HG03064 (cell line): ENCODE results near the gene SPATA20.

Experiments
- ATAC-seq: cut with Tn5 transposase; IDR thresholded peaks from one replicate; pipeline ENCODE4 v1.9.1; 2021; ENCODE audit warnings: low read depth; ENCODE audit not compliant: unreplicated experiment

SPATA20 gene

DNA sequence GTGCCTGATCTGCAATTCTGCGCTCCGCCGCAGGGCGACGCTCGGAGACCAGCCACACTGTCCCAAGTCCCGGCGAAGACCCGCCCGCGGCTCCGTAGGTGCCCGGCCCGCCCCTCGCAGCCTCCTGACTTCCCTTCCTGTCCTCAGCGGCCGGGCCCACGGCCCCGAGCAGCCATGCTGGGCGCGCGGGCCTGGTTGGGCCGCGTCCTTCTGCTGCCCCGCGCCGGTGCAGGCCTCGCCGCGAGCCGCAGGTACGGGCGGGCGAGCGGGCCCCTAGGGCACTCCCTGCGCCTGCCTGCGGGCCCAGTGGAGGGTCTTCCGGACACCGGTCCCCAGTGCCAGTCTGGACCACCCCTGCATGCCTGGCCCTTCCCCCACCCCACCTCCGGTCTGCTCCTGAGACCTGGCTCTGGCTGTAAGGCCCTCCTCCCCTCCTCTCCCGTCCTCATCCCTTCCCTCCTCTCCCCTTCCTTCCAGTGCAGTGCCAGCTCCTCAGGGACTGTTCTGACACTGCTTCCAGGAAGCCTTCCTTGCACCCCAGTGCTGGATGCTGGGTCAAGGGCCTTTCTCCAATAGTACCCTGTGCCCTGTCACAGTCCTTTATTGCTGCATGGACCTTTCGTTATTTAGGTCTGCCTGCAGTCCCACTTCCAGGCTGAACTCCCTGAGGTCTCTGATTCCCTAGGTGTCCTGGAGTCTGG, at the start of gene SPATA20:
Gene SPATA20 (plus strand): TSS at position 140 of the 701 bp plus-strand sequence. CDS start 35 bp downstream, at position 175.
- ATAC-seq = peak; percentile 68

DNA sequence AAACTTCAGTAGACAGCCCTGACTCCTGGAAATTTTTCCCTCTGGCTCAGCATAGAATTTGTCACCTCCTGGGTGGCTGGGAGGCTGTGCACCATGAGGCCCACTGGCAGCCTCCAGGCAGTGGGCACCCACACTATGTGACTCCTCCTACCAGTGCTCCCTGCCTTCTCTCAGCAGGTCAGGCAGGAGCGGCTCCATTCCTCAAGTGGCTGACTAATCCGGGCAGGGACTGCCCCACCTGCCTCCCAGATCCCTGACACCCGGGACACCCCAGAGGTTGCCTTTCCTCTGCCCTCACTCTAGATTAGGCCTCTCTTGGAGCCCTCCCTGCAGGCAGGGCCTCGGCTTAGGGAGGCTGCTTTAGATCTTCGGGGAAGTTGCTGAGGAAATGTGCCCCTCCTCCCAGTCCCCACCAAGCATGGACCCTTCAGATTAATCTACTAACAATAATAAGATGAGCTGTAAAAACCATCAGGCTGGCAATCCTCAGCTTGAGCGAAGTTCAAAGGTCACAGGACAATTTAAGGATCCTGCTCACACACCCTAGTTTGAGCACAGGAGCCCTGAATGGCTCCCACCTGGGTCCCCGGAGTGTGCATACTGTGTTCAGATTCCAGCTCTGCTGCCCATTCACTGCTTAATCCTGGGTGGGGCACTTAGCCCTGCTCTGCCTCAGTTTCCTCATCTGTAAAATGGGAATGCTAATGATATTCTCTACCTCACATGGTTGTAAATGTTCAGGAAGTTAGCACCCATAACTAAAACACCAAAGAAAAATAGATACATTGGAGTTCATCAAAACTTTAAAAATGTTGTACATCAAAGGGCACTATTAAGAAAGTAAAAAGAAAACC, 48.7 kb upstream of the SPATA20 start:
- ATAC-seq = no peak

DNA sequence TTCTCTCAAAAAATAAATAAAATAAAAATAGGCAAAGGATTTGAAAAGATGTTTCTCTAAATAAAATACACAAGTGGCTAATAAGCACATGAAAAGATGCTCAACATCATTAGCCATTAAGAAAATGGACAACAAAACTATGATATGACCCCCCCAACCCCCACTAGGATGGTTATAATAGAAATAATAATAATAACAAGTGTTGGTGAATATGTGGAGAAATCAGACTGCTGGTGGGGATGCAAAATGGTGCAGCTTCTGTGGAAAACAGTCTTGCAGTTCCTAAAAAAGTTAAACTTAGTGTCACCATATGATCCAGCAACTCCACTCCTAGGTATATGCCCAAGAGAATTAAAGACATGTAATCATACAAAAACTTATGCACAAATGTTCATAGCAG, 47.7 kb upstream of the SPATA20 start:
- no peak for ATAC-seq

DNA sequence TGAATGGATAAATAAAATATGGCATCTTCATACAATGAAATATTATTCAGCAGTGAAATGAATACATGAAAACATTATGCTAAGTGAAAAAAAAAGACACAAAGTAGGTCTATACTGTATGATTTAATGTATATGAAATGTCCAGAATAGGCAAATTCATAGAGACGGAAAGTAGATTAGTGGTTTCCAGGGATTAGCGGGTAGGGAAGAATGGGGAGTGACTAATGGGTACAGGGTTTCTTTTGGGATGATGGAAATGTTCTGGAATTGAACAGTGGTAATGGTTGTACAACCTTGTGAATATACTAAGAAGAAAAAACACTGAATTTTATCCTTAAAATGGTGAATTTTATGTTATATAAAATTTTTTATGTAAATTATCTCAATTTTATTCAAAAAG, 47.3 kb upstream of the SPATA20 start:
- no peak for ATAC-seq

- no peak for ATAC-seq
These were observed 45.9 kb upstream of the SPATA20 start for GRCh38 chr17:50501054-50501453.

DNA sequence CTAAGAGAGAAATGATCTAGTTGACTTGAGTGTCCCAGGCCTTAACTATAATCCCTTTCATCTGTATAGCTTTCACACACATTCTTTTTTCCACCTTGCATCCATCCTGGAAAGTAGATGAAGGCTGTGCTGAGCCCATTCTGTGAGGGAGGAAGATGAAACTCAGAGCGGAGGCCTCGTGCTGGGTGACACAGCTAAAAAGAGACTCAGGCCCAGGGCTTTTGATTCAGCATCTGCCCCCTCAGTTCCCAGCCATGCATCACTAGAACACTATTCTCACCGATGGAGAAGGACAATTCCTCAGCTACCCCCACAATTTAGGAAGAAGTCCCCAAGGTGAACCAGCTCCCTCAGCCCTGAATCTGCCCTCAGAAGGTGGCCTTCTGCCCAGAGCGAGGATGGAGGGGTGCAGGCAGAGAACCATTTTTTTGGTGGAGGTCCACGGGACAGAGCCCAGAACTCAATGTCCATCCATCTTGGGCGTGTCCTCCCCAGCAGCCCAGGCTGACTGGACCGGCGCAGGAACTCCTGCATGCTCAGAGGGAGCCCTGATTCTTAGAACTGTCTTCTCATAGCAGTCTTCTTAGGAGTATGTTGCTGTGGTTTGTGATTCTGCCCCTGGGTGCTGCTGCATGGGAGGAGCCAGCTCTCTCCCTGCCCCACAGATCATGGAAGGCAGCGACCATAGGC, 44.5 kb upstream of the SPATA20 start:
- no peak for ATAC-seq

- ATAC-seq = no peak
These were observed 41.3 kb upstream of the SPATA20 start for GRCh38 chr17:50505591-50506130.

- no peak for ATAC-seq
These were observed 40.7 kb upstream of the SPATA20 start for GRCh38 chr17:50506298-50506697.

- no peak for ATAC-seq
These were observed 39.0 kb upstream of the SPATA20 start, which contains the start of gene MYCBPAP for GRCh38 chr17:50507871-50508572. TSS of gene MYCBPAP (plus strand) at chr17:50508439. CDS start at chr17:50508675, 236 bp downstream.

- ATAC-seq = no peak
These were observed 38.2 kb upstream of the SPATA20 start for GRCh38 chr17:50508573-50509460.

DNA sequence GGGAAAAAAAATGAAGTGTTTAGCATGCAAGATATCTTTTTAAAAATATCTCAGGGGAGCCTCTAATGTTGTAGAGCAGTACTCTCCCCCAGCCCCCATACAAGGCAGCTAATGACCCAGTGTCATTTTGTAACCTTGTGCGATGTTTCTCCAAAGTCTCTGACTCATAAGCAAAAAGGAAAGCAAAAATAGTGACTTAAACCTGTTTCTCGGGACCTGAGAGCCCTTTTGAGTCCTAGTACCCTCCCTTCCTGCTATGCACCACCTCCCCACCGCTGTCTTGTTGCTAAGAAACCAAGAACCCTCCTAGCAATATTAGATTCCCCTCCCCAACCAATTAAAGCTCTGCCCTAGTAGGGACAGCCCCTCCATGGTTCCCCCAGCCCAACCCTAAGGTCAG, 35.9 kb upstream of the SPATA20 start:
- ATAC-seq = peak; percentile 85

DNA sequence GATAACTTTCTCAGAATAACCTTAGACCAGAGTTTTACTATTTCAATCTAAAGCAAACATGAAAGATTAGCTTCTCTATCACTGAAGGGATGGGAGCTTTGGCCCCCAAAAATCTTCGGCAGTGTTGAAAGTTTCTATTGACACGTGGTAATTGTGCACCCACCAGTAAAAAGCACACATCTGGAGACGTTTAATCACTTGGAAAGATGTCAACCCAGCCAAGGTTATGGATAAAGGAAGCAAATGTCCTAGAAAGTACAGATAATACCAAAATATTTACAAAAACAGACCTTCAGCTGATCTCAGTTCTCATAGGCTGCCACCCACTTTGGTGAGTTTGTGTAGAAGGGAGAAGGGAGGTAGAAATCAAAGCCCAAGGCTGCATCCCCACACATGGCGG, 33.5 kb upstream of the SPATA20 start:
- ATAC-seq = no peak

GRCh38 chr17:50514388-50514787, 32.6 kb upstream of the SPATA20 start:
- no peak for ATAC-seq

DNA sequence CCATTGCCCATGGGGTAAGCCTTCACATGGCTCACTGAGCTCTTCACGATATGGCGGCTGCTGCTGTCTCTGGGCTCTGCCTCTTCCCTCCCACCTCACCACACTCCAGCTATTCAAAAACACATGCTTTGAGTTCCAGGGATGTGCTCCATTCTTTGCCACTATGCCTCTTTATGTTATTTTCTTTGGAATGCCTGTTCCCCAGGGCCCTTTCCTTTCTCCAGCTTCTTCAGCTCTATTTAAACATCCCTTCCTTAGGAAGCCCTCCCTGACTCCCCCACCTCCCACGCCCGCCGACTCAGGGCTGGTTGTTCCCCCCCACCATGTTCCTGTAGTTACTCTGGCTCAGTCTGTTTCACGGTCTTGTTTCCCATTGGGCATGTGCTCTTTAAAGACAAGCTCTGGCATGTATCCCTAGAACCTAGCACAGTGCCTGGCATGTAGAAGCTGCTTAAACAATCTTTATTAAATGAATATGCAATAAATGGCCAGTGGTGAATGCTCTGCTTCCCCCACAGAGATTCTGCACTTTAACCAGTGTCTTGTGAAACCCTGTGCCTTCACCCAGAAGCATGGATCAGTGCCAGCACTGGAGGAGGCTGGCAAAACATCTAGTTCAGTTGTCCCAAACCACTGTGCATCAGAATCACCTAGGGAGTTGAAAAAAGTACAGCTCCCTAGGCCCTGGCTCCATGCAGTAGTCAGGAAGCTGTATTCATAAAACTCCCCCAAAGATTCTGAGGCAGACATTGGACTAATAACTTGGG, 31.9 kb upstream of the SPATA20 start:
- no peak for ATAC-seq

DNA sequence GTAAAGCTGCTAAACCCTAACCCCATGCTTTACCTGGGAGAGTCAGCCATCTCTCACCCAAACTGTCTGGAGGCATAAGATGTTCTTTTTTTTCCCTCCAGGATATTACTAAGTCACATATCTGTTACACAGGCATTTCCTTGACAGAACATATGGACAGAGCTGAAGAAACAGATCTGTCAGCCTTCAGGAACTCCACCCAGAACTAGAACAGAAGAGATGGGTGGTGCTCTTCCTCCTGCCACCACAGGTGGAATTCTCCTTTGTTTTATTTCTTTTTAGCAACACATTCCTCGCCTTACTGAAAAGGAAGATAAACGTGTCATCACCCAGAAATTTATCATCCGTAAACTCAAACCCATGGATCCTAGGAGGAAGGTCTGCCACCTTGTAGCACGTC, 30.0 kb upstream of the SPATA20 start:
- no peak for ATAC-seq

- no peak for ATAC-seq
These were observed 29.2 kb upstream of the SPATA20 start for GRCh38 chr17:50517504-50518383.

GRCh38 chr17:50518384-50519023, 28.5 kb upstream of the SPATA20 start:
- no peak for ATAC-seq
